Smooth muscle cell (in vitro differentiated cells): Measurements from ENCODE around the gene FBXO31. TPM values are rescaled to one million over a fixed set of nuclear protein-coding genes. Genes with fewer than 3 reads are reported as not detected.
A peak's percentile ranks its signal among the peaks of the same experiment; 100 is the strongest.

Experiments used
- DNase-seq: peaks from one replicate; lab custom pipeline; 2025; ENCODE audit not compliant: unreplicated experiment; lab: John Stamatoyannopoulos, UW
- H2AFZ ChIP-seq: fragments of 200-600 bp; sonication (generic); 2 replicates; pipeline ENCODE4 v1.6.0; 2016; ENCODE audit warnings: antibody characterized with exemption, low read depth, mild to moderate bottlenecking
- H3F3A ChIP-seq: fragments of 200-600 bp; sonication (generic); 2 replicates; pipeline ENCODE4 v1.6.0; 2017; ENCODE audit warnings: antibody characterized with exemption, low read depth
- H3K27ac ChIP-seq: fragments of 200-600 bp; sonication (generic); 2 replicates; pipeline ENCODE4 v1.5.1; 2016; ENCODE audit warnings: low read depth, mild to moderate bottlenecking
- H3K27me3 ChIP-seq: fragments of 200-600 bp; sonication (generic); 2 replicates; pipeline ENCODE4 v1.6.1; 2016; ENCODE audit warnings: low read depth, mild to moderate bottlenecking
- H3K36me3 ChIP-seq: fragments of 200-600 bp; sonication (generic); 2 replicates; pipeline ENCODE4 v1.5.1; 2016; ENCODE audit warnings: low read depth
- H3K4me1 ChIP-seq: fragments of 200-600 bp; sonication (generic); 2 replicates; pipeline ENCODE4 v1.5.1; 2016; ENCODE audit warnings: low read depth
- H3K4me2 ChIP-seq: fragments of 200-600 bp; sonication (generic); 2 replicates; pipeline ENCODE4 v1.6.0; 2016; ENCODE audit warnings: mild to moderate bottlenecking
- H3K4me3 ChIP-seq: fragments of 200-600 bp; sonication (generic); 2 replicates; pipeline ENCODE4 v1.5.1; 2016; ENCODE audit warnings: mild to moderate bottlenecking
- H3K79me2 ChIP-seq: fragments of 200-600 bp; sonication (generic); 2 replicates; pipeline ENCODE4 v1.6.0; 2016; ENCODE audit warnings: low read depth, mild to moderate bottlenecking
- H3K9ac ChIP-seq: fragments of 200-600 bp; sonication (generic); 2 replicates; pipeline ENCODE4 v1.6.0; 2016; ENCODE audit warnings: low read depth
- H3K9me3 ChIP-seq: fragments of 200-600 bp; sonication (generic); replicated peaks from 2 replicates; pipeline ENCODE4 v1.5.1; 2016; ENCODE audit warnings: low read depth
- H4K20me1 ChIP-seq: fragments of 200-600 bp; sonication (generic); 2 replicates; pipeline ENCODE4 v1.6.0; 2016; ENCODE audit warnings: low read depth
- CTCF ChIP-seq: fragments of 200-600 bp; sonication (generic); IDR thresholded peaks from 2 replicates; pipeline ENCODE4 v1.5.1; 2017; ENCODE audit warnings: borderline replicate concordance, mild to moderate bottlenecking, antibody characterized with exemption; ENCODE audit not compliant: insufficient read depth, poor library complexity, severe bottlenecking
- WGBS: methylation state at CpG from one replicate; pipeline ENCODE4 v1.1.7; 2016; ENCODE audit warnings: low lambda C conversion rate; 5-methylcytosine and 5-hydroxymethylcytosine counted together
- polyA plus RNA-seq: library from polyadenylated mRNA; unstranded; fragments of >200 nt; fragmentation: Nextera tagmentation; extraction: Ambion mirVana; gene quantifications from 2 replicates; pipeline ENCODE4 v1.2.1, GENCODE V29; 2016
- total RNA-seq: library from RNA; depleted of rRNA; stranded (reverse); fragments of >200 nt; gene quantifications from 2 replicates; pipeline ENCODE4 v1.2.3, GENCODE V29; 2014

Gene FBXO31
- total and polyA plus RNA-seq, 2 experiments from 2014 or later: 13.9 to 25.6 TPM

GRCh38 chr16:87326151-87326571, 57.4 kb downstream of the FBXO31 start:
- Histone ChIP-seq H3K9me3 (no peaks in the 10 kb centered on the region), H3K4me3 (no peak overlapping the region), H4K20me1 (peaks cover 20% of the 10 kb centered on the region), H3K27me3 (no peaks in the 10 kb centered on the region), H3K9ac (no peak overlapping the region), H3K4me1 (no peaks in the 10 kb centered on the region), H3K79me2 (no peaks in the 10 kb centered on the region), H3K27ac (no peak overlapping the region), H3K36me3 (no peaks in the 10 kb centered on the region), H3K4me2 (no peak overlapping the region), H3F3A (no peaks in the 10 kb centered on the region), H2AFZ (no peak overlapping the region)
- TF ChIP-seq CTCF: no peak
- DNase-seq: no peak
- WGBS: 80% methylated on average over 11 of the region's 11 CpGs

DNA sequence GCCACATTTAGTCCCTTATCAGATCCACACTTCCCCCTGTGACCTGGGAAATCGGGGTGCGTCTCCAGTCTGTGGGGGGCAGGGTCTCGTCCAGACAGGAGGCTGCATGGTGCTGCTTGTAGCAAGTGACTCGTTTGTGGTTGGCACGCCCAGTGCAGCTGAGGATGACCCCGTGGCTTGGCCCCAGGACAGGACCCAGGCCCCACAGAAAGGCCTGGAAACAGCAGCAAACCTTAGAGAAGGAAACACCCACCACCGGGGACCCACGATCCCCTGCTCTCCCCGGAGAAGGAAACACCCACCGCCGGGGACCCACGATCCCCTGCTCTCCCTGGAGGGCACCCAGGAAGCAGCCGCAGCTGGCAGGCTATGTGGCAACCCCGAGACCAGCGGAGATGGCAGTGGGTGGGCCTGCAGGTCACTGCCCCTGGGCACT, 58.1 kb downstream of the FBXO31 start:
- no peaks in the 10 kb centered on the region for H3K4me1 ChIP-seq
- no peak for DNase-seq
- no peak overlapping the region for H3K4me2 ChIP-seq
- H3K27me3 ChIP-seq: no peaks in the 10 kb centered on the region
- no peak overlapping the region for H3K27ac ChIP-seq
- no peaks in the 10 kb centered on the region for H3F3A ChIP-seq
- WGBS: 79% methylated on average over 15 of the region's 15 CpGs
- H2AFZ ChIP-seq: no peak overlapping the region
- no peak overlapping the region for H3K9ac ChIP-seq
- H4K20me1 ChIP-seq: peaks cover 20% of the 10 kb centered on the region
- H3K4me3 ChIP-seq: no peak overlapping the region
- no peaks in the 10 kb centered on the region for H3K36me3 ChIP-seq
- no peaks in the 10 kb centered on the region for H3K79me2 ChIP-seq
- no peak for TF ChIP-seq CTCF
- H3K9me3 ChIP-seq: no peaks in the 10 kb centered on the region

GRCh38 chr16:87324411-87325275, 58.9 kb downstream of the FBXO31 start:
- Histone ChIP-seq H3K27ac (no peak overlapping the region), H3K9me3 (no peaks in the 10 kb centered on the region), H3K4me1 (no peaks in the 10 kb centered on the region), H4K20me1 (peaks cover 20% of the 10 kb centered on the region), H3K4me3 (no peak overlapping the region), H3F3A (no peaks in the 10 kb centered on the region), H3K4me2 (no peak overlapping the region), H3K36me3 (no peaks in the 10 kb centered on the region), H2AFZ (no peak overlapping the region), H3K27me3 (no peaks in the 10 kb centered on the region), H3K9ac (no peak overlapping the region), H3K79me2 (no peaks in the 10 kb centered on the region)
- peak; percentile 76 for TF ChIP-seq CTCF
- no peak for DNase-seq
- 72% methylated on average over 28 of the region's 28 CpGs for WGBS
